Activated gamma-delta T cell (primary cell): ENCODE measurements around the gene TAF6.

ENCODE experiments used
- DNase-seq: peaks from one replicate; lab custom pipeline; 2025; lab: John Stamatoyannopoulos, UW
- total RNA-seq, 2 donors: gene quantifications; one replicate each; lab custom pipeline; 2026; lab: John Stamatoyannopoulos, UW

The TAF6 gene
- total RNA-seq = 37.6 to 50.8 reads per million in 2 donors

- peak; percentile 78 for DNase-seq
Measured at GRCh38 chr7:100119072-100119969, at the start of gene TAF6, which contains the start of gene CNPY4. Gene TAF6 (minus strand): TSS chr7:100119358. CDS start chr7:100114209, 5,149 bp downstream. Gene CNPY4 (plus strand): TSS chr7:100119634. CDS start chr7:100119745, 111 bp downstream.

GRCh38 chr7:100167912-100168323 is 48.8 kb upstream of the TAF6 start:
- no peak for DNase-seq

GRCh38 chr7:100166970-100167911 is 48.1 kb upstream of the TAF6 start:
- DNase-seq = no peak

- DNase-seq = no peak
Measured at GRCh38 chr7:100166317-100166940, 47.3 kb upstream of the TAF6 start.

GRCh38 chr7:100163871-100164270 is 44.7 kb upstream of the TAF6 start:
- DNase-seq = no peak

GRCh38 chr7:100163006-100163531 is 43.9 kb upstream of the TAF6 start:
- no peak for DNase-seq

GRCh38 chr7:100160067-100160466 is 40.9 kb upstream of the TAF6 start:
- no peak for DNase-seq

- no peak for DNase-seq
Measured at GRCh38 chr7:100159099-100159623, 40.0 kb upstream of the TAF6 start.

GRCh38 chr7:100158229-100159098 is 39.3 kb upstream of the TAF6 start, which contains the start of gene TRAPPC14:
Gene TRAPPC14 (minus strand): TSS chr7:100158723. CDS start chr7:100158499, 224 bp downstream.
- peak; percentile 72 for DNase-seq

- DNase-seq = no peak
Measured at GRCh38 chr7:100157334-100158228, 38.4 kb upstream of the TAF6 start.

GRCh38 chr7:100157069-100157333 is 37.8 kb upstream of the TAF6 start:
- DNase-seq = no peak

- DNase-seq = no peak
Measured at GRCh38 chr7:100156331-100157068, 37.3 kb upstream of the TAF6 start.

- DNase-seq = no peak
Measured at GRCh38 chr7:100155553-100156317, 36.6 kb upstream of the TAF6 start.

- no peak for DNase-seq
Measured at GRCh38 chr7:100154651-100155491, 35.7 kb upstream of the TAF6 start.

GRCh38 chr7:100153708-100154535 is 34.8 kb upstream of the TAF6 start:
- no peak for DNase-seq
